T-helper 9 cell (primary cell): ENCODE data around the gene IGF2R.
A peak's percentile ranks its signal among the peaks of the same experiment; 100 is the strongest.
"Not testable (repeated sequence)": the region's sequence is repeated elsewhere in the genome, so short reads cannot be mapped to it uniquely, and the experiment has no call there.

Experiments used
- DNase-seq: peaks from one replicate; pipeline ENCODE4 v3.0.0-alpha.2; 2020
- total RNA-seq, 2 donors: gene quantifications; one replicate each; lab custom pipeline; 2026; lab: John Stamatoyannopoulos, UW

The IGF2R gene, protein sequence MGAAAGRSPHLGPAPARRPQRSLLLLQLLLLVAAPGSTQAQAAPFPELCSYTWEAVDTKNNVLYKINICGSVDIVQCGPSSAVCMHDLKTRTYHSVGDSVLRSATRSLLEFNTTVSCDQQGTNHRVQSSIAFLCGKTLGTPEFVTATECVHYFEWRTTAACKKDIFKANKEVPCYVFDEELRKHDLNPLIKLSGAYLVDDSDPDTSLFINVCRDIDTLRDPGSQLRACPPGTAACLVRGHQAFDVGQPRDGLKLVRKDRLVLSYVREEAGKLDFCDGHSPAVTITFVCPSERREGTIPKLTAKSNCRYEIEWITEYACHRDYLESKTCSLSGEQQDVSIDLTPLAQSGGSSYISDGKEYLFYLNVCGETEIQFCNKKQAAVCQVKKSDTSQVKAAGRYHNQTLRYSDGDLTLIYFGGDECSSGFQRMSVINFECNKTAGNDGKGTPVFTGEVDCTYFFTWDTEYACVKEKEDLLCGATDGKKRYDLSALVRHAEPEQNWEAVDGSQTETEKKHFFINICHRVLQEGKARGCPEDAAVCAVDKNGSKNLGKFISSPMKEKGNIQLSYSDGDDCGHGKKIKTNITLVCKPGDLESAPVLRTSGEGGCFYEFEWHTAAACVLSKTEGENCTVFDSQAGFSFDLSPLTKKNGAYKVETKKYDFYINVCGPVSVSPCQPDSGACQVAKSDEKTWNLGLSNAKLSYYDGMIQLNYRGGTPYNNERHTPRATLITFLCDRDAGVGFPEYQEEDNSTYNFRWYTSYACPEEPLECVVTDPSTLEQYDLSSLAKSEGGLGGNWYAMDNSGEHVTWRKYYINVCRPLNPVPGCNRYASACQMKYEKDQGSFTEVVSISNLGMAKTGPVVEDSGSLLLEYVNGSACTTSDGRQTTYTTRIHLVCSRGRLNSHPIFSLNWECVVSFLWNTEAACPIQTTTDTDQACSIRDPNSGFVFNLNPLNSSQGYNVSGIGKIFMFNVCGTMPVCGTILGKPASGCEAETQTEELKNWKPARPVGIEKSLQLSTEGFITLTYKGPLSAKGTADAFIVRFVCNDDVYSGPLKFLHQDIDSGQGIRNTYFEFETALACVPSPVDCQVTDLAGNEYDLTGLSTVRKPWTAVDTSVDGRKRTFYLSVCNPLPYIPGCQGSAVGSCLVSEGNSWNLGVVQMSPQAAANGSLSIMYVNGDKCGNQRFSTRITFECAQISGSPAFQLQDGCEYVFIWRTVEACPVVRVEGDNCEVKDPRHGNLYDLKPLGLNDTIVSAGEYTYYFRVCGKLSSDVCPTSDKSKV (N-terminal part only)
- total RNA-seq, result 188 to 334 reads per million in 2 donors

GRCh38 chr6:159968295-159969203 is at the start of gene IGF2R:
Gene IGF2R (plus strand): TSS chr6:159969082. CDS start chr6:159969247, 165 bp downstream.
- peak; percentile 91 for DNase-seq

DNA sequence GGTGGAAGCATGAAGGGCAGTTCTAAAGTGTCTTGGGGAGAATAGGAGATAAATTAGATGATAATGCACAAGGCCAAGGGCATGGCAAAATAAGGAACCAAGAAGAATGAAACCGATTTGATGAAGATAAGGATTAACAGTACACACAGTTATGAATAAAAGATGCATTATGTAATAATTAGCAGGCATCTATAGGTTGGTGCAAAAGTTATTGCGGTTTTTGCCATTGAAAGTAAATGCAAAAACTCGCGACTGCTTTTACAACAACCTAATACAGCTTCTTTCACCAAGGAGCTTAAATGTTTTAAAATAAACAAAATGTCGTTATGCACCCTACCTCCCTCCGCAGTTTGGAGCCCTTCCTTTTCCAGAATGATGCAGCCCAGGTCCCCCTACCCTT is 49.1 kb upstream of the IGF2R start:
- DNase-seq, result no peak

DNA sequence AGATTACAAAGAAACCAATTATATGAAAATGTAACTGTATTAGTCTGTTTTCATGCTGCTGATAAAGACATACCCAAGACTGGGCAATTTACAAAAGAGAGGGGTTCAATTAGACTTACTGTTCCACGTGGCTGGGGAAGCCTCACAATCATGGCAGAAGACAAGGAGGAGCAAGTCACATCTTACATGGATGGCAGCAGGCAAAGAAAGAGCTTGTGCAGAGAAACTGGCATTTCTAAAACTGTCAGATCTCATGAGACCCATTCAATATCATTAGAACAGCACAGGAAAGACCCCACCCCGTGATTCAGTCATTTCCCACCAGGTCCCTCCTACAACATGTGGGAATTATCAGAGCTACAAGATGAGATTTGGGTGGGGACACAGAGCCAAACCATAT is 44.7 kb upstream of the IGF2R start:
- not testable (repeated sequence) for DNase-seq

DNA sequence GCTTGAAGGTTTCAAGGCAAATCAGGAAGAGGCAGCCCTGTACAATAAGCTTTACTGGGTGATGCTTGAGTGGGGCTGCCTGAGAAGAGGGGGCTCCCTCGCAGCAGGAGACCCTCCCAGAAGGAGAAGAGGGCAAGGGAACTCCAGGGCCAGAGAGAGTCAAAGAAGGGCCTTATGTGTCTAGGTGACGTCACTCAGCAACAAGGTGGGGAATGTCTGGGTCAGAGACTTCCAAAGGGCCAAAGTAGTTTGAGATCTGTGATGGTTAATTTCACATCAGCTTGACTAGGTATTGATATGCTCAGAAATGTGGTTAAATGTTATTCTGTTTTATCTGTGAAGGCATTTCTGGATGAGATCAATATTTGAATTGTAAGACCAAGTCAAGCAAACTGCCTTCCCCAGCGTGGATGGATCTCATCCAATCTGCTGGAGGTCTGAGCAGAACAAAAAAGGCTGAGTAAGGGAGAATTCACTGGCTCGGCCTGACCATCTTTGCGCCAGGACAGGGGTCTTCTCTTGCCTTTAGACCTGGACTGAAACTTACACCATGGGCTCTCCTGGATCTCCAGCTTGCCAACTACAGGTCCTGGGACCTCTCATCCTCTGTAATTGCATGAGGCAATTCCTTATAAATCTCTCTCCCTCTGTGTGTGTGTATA is 42.2 kb upstream of the IGF2R start:
- no peak for DNase-seq

DNA sequence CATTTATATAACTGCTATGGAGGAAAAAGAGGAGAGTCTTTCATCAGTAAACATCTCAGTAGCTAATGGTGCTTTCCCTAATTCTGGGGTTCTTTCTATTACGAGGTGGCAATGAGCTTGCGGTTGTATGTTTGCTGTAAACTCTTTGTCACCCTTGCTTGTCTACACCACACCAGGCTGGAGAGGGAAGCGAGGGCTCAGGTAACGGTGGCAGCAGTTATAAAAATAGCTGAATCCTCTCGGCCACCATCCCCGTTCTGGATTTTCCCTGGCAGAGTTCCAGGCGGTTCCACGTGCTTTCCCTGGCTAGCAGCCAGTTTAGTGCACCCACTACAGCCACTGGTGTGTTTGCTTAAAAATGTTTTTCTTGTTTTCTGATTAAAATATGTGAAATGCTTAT is 39.1 kb upstream of the IGF2R start:
- DNase-seq, result peak; percentile 68

DNA sequence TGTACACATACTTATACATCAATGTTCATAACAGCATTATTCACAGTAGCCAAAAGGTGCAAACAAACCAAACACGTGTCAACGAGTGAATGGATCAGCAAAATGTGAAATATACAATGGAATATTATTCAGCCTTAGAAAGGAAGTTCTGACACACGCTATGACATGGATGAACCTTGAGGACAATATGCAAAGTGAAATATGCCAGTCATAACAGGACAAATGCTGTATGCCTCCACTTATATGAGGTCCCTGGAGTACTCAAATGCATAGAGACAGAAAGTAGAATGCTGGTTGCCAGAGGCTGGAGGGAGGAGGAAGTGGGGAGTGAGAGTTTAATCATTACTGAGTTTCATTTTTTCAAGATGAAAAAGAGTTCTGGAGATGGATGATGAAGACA is 37.8 kb upstream of the IGF2R start:
- DNase-seq, result no peak

DNA sequence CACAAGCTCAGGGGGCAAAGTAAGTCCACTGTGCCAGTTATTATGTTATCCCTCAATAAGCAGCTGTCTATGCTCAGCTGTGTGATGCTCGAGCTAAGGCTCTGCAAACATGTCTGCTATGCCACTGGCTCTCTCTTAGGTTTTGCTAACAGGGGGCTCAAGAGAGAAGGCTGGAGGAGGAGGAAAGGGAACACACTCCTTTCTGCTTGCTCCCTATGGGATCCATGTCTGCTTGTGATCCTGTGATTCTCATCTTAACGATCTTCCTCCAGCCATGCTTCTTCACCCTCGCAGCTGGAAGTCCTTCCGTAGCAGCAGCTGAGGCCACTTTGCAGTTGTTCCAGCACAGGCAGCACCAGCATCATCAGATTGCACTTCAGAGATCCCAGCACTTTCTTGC is 37.0 kb upstream of the IGF2R start:
- no peak for DNase-seq

DNA sequence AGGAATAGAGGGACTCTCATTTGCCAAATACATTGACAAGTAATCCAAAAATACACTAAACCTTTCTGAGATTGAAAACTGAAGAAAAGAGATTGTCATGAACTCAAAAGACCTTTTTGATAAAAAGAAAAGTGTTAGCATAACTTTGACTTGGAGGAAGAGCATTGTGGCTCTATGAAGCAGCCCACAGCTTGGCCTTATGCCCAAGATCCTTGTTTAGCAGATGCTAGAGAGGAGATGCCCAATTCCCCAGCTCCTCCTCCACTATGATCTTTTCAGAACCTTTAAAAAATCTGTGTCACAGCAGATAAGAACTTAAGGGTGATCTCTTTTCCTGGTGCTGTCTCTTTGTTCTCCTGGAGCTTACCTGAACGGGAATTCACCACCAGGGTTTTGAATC is 35.8 kb upstream of the IGF2R start:
- no peak for DNase-seq

DNA sequence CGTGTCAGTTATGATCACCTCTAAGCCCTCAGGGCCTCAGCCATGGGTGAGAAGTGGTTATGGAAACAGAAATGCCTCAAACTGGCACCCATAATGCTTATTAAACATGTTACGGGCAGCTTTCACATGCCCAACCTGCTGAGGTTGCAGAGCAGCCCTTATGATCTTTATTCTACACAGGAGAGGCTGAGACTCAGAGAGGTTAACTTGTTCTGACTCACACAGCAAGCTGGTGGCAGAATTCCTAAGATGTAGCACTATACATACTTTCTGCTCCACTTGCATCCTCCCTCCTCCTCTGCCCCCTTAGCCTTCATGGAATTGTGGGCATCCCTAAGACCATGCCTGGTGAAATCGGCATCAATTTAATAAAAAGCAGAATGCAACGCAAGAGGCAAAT is 34.7 kb upstream of the IGF2R start:
- DNase-seq, result no peak

GRCh38 chr6:159935065-159935464 is 33.8 kb upstream of the IGF2R start:
- DNase-seq, result no peak

- DNase-seq, result no peak
Observed at GRCh38 chr6:159935633-159936032, 33.2 kb upstream of the IGF2R start.

GRCh38 chr6:159939591-159940016 is 29.3 kb upstream of the IGF2R start:
- no peak for DNase-seq

DNA sequence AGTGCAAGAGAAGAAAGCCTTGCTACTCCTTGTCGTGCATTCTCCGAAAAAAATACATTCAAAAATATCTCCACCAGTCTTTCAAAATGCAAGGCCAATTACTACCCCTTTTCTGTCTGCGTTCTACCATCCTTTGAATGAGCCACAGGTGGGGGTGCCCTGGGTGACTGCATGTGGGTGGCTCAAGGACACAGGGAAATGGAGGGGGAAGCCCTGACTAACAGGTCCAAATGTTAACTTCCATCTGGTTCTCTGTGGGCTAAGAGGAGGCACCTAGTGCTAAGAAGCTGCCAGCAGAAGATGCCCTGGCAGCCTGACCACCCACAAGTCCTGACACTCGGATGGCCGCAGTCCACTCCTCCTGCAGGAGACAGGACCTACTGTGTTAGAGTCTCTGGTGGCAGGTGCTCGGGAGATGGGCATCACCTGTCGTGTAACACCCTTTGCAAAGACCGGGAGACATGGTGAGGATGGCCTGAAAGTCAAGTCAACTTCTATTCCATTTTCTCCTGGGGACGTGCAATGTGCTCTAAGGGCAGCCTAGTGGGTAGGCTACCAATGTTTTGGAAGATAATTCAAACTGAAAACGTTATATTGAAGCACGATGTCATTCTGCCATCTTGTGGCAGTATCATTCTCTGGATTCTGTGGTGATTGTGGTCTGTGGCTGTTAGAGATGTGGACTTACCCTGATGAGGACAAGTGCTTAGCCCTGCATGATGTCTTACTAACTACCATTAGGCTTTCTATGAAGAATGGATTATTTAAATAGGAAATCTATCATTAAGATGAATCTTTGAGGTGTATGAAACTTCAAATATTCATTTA is 27.4 kb upstream of the IGF2R start:
- no peak for DNase-seq

DNA sequence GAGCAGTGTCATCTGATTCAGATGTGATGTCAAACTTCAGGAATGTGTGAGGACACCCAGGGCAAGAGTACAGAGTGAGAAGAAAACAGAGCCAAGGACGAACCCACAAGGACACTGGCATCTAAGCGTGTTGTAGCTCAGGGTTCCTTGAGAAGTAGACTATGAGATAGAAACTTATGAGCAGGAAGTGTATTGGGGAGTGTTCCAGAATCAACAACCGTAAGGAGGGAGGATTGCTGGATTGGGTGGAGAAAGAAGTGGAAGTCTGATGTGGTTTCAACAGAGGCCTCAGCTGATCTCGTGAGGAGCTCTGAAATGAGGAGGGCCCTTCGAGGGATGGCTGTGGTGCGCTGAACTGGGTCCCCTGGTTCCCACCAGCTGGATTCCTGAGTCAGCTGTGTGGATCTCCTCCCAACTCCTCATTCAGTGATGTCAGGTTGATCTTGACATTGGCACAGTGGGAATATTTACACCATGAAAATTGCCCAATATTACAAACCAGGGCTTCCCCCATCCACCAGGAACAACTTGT is 25.7 kb upstream of the IGF2R start:
- DNase-seq, result no peak

DNA sequence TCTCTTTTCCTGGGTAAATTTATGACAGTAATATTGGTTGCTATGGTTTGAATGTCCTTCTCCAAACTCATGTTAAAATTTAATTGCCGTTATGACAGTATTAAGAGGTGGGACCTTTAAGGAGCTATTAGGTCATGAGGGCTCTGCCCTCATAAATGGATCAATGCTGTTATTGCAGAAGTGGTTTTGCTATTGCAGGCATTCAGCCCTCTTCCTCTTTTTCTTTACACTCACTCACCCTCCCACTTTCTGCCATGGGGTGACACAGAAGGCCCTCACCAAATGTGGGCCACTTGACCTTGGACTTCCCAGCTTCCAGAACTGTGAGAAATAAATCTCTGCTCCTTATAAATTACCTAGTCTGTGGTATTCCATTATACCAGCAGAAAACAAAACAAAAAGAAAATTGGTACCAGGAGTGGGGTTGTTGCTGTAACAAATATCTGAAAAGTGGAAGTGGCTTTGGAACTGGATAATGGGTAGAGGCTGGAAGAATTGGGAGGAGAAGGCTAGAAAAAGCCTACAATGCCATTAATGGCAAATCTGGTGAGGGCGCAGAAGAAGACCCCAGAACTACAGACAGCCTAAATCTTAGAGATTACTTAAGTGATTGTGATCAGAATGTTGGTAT is 24.8 kb upstream of the IGF2R start:
- no peak for DNase-seq

- DNase-seq, result no peak
Observed at GRCh38 chr6:159945801-159946392, 23.0 kb upstream of the IGF2R start.

DNA sequence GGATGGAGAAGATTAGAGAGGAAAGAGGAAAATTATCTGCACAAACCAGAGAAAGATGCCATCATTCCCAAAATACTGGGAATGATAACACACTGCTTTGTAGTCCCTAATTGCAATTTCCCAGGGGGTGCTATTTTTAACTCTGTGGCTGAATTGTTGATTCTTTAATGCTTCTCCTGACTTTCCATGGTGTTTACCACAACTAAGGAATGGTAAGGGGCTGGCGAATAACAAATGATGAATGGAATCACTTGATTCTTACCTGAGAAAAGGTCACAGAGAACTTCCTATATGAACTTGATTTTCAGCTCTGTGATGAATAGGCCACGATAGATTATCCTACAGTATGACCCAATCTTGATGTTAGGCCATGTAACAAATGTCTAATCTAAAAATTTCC is 22.0 kb upstream of the IGF2R start:
- DNase-seq, result no peak

DNA sequence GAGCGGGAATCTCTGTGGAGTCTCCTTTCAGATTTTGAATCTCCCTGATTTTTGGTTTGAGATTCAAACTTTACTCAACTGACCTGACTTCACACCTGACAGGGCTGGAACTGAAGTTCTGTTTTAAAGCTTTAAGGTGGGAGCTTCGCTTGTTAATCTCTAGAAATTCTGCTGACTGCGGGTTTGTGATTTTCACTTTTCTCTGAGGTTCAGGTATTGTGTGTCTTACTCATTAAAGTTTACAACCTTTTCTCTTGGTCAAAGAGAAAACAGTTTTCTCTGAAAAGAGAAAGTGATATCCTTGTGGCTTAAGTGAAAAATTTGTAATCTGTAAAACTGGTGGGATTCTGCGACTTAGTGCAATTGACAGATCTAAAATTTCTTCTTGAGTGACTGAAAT is 20.7 kb upstream of the IGF2R start:
- no peak for DNase-seq

GRCh38 chr6:159951772-159952171 is 17.1 kb upstream of the IGF2R start:
- no peak for DNase-seq
